ENCODE results near the gene CHML. TPM values are rescaled to one million over a fixed set of nuclear protein-coding genes. Genes with fewer than 3 reads are reported as not detected.

CHML gene
- total RNA-seq, 1 donor from 2014 or later: 11.3 TPM

GRCh38 chr1:241610056-241610815, 29.9 kb downstream of the CHML start:
- Histone ChIP-seq H3K27me3 (no peaks in the 10 kb centered on the region), H3K4me1 (no peaks in the 10 kb centered on the region), H3K9me3 (no peaks in the 10 kb centered on the region), H3K36me3 (no peaks in the 10 kb centered on the region), H3K27ac (no peak overlapping the region), H3K4me3 (no peak overlapping the region)
- TF ChIP-seq CTCF (IDR thresholded peaks at IDR 0.05) (no peak), POLR2AphosphoS5 (IDR thresholded peaks at IDR 0.05; ENCODE audit: insufficient read depth in 1 of 2, low read depth in 1 of 2) (no peak), POLR2A (IDR thresholded peaks at IDR 0.05) (no peak)
- intact Hi-C loops (cut with DNase I): loop anchor here (10.0 kb wide), 1 partner anchor 235 kb away; the partner anchor contains the start of gene EXO1
- no peak for DNase-seq (ENCODE audit: extremely low spot score in 2 of 2)

- Histone ChIP-seq H3K27me3 (no peaks in the 10 kb centered on the region), H3K27ac (no peak overlapping the region), H3K4me1 (no peaks in the 10 kb centered on the region), H3K9me3 (no peaks in the 10 kb centered on the region), H3K4me3 (no peak overlapping the region), H3K36me3 (no peaks in the 10 kb centered on the region)
- DNase-seq (ENCODE audit: extremely low spot score in 2 of 2): no peak
- TF ChIP-seq POLR2AphosphoS5 (IDR thresholded peaks at IDR 0.05; ENCODE audit: insufficient read depth in 1 of 2, low read depth in 1 of 2): no peak
- no peak for TF ChIP-seq CTCF (IDR thresholded peaks at IDR 0.05)
- TF ChIP-seq POLR2A (IDR thresholded peaks at IDR 0.05): no peak
- intact Hi-C loops (cut with DNase I): no loop called here
Observed at GRCh38 chr1:241608379-241609033, 31.7 kb downstream of the CHML start.

- DNase-seq (ENCODE audit: extremely low spot score in 2 of 2): no peak
- Histone ChIP-seq H3K36me3 (no peaks in the 10 kb centered on the region), H3K4me1 (no peaks in the 10 kb centered on the region), H3K4me3 (no peak overlapping the region), H3K27ac (no peak overlapping the region), H3K27me3 (no peaks in the 10 kb centered on the region), H3K9me3 (no peaks in the 10 kb centered on the region)
- TF ChIP-seq POLR2AphosphoS5 (IDR thresholded peaks at IDR 0.05; ENCODE audit: insufficient read depth in 1 of 2, low read depth in 1 of 2): no peak
- TF ChIP-seq CTCF (IDR thresholded peaks at IDR 0.05): no peak
- TF ChIP-seq POLR2A (IDR thresholded peaks at IDR 0.05): no peak
- intact Hi-C loops (cut with DNase I): no loop called here
Observed at GRCh38 chr1:241607497-241607896, 32.7 kb downstream of the CHML start.

GRCh38 chr1:241606544-241606943, 33.6 kb downstream of the CHML start:
- H3K9me3 ChIP-seq: no peaks in the 10 kb centered on the region
- H3K27me3 ChIP-seq: no peaks in the 10 kb centered on the region
- H3K27ac ChIP-seq: no peak overlapping the region
- DNase-seq (ENCODE audit: extremely low spot score in 2 of 2): no peak
- no peaks in the 10 kb centered on the region for H3K36me3 ChIP-seq
- intact Hi-C loops (cut with DNase I): no loop called here
- no peak overlapping the region for H3K4me3 ChIP-seq
- TF ChIP-seq CTCF (IDR thresholded peaks at IDR 0.05): no peak
- no peaks in the 10 kb centered on the region for H3K4me1 ChIP-seq

All from vagina (tissue), 2 donors.